Stomach (tissue), 9 donors: Measurements from ENCODE around the gene LMF2. TPM values are rescaled to one million over a fixed set of nuclear protein-coding genes. Genes with fewer than 3 reads are reported as not detected.
A peak's percentile ranks its signal among the peaks of the same experiment; 100 is the strongest.

ENCODE experiments used
- DNase-seq, 2 donors: peaks; one replicate each; pipeline versions ENCODE4 v3.0.0 to v3.0.0-alpha.2; 2013 to 2019
- H3K27ac ChIP-seq, 5 donors: fragments of 200-600 bp in 4 of 5; sonication (generic) in 4 of 5; one replicate each; pipeline ENCODE4 v1.5.1; 2013 to 2019; ENCODE audit warnings: mild to moderate bottlenecking in 1 of 5, moderate library complexity in 1 of 5
- H3K27me3 ChIP-seq, 3 donors: fragments of 200-600 bp; sonication (generic); one replicate each; pipeline ENCODE4 v1.5.1; 2017 to 2019; ENCODE audit warnings: mixed run types in 1 of 3
- H3K36me3 ChIP-seq, 4 donors: fragments of 200-600 bp; sonication (generic); 1 replicate in 3 of 4; 2 replicates in 1 of 4; pipeline ENCODE4 v1.5.1; 2016 to 2019
- H3K4me1 ChIP-seq, 4 donors: fragments of 200-600 bp; sonication (generic); one replicate each; pipeline ENCODE4 v1.5.1; 2016 to 2019
- H3K4me3 ChIP-seq, 4 donors: fragments of 200-600 bp; sonication (generic) in 3 of 4; one replicate each; pipeline ENCODE4 v1.5.1; 2016 to 2019; ENCODE audit warnings: mild to moderate bottlenecking in 1 of 4
- H3K9me3 ChIP-seq, 4 donors: fragments of 200-600 bp; sonication (generic); one replicate each; pipeline ENCODE4 v1.5.1; 2016 to 2019
- EP300 ChIP-seq: sonication (generic); formaldehyde crosslinking; IDR thresholded peaks from one replicate; pipeline ENCODE4 v1.6.1; 2017; ENCODE audit warnings: antibody characterized with exemption
- POLR2A ChIP-seq, 4 donors: fragments of 450-650 bp; IDR thresholded peaks; one replicate each; pipeline ENCODE4 v1.6.1; 2016; ENCODE audit warnings: antibody characterized with exemption in 4 of 4, control low read depth in 2 of 4, mild to moderate bottlenecking in 1 of 4, moderate library complexity in 1 of 4
- POLR2AphosphoS5 ChIP-seq, 3 donors: sonication (generic); formaldehyde crosslinking; IDR thresholded peaks; one replicate each; pipeline ENCODE4 v1.6.1; 2016; ENCODE audit warnings: antibody characterized with exemption in 3 of 3
- WGBS, 5 donors: extraction: QIAGEN DNeasy Blood & Tissue Kit in 3 of 5; methylation state at CpG; one replicate each; pipeline versions ENCODE4 v1.1.5 to v1.1.7; 2013 to 2018; 5-methylcytosine and 5-hydroxymethylcytosine counted together
- intact Hi-C: fragments of 100-400 bp; cut with DNase I; formaldehyde crosslinking; loops from one replicate; pipeline ENCODE4 v1.15.1; 2023; ENCODE audit warnings: low total_unique reads
- polyA plus RNA-seq, 3 donors: library from polyadenylated mRNA; stranded (reverse); fragments of 200-250 nt; gene quantifications; one replicate each; pipeline ENCODE4 v1.2.3, GENCODE V29; 2013
- total RNA-seq, 5 donors: library from RNA; depleted of rRNA; stranded (reverse); fragments of >200 nt; gene quantifications; one replicate each; pipeline versions ENCODE4 v1.1.0 to v1.2.3, GENCODE V29; 2014 to 2016
- TF ChIP-seq, protein P1 (sequence below), 7 experiments: fragments of 450-650 bp in 4 of 7; fragments of 200-600 bp in 3 of 7; sonication (generic) in 3 of 7; IDR thresholded peaks; one replicate each; pipeline ENCODE4 v1.5.1; 2016 to 2019; ENCODE audit warnings: antibody characterized with exemption in 7 of 7, control low read depth in 2 of 7, mild to moderate bottlenecking in 1 of 7
- donor health status: healthy with polysubstance abuse.
- donor health status: Bipolar disorder and iron deficiency.
- donor health status: healthy.

Gene LMF2
- total and polyA plus RNA-seq, 8 donors: 11.9 to 212 (median 52.9) TPM

DNA sequence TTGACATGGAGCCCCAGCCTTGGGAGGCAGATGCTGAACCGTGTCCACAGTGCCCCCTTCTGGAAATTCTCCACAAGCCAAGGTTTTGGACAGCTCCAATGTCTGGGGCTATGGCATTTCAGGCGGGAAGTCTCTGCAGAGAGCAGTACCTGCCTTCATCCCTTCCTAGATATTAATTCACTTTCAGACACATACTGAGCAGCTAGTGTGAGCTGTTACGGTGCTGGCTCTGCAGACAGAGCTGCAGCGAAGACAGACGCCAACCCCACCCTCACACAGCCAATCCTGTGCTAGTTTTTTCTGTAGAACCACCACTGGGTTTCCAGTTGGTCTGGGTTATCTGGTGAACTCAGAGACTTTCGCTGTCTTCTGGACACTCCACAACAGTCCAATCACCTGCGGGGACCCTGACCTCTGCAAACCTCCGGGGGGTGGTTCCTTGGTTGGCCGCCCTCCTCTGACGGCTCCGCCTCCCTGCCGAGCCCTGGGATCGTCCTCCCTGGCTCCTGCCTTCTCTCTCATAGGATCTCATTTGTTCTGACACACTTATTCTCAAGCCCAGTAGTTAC, 9.1 kb downstream of the LMF2 start:
- TF ChIP-seq EP300 (no peak), POLR2A (IDR thresholded peaks at IDR 0.05) (no peak), POLR2AphosphoS5 (IDR thresholded peaks at IDR 0.05) (peak in 1 of 3 donors; percentile 16)
- TF ChIP-seq, protein P1, sequence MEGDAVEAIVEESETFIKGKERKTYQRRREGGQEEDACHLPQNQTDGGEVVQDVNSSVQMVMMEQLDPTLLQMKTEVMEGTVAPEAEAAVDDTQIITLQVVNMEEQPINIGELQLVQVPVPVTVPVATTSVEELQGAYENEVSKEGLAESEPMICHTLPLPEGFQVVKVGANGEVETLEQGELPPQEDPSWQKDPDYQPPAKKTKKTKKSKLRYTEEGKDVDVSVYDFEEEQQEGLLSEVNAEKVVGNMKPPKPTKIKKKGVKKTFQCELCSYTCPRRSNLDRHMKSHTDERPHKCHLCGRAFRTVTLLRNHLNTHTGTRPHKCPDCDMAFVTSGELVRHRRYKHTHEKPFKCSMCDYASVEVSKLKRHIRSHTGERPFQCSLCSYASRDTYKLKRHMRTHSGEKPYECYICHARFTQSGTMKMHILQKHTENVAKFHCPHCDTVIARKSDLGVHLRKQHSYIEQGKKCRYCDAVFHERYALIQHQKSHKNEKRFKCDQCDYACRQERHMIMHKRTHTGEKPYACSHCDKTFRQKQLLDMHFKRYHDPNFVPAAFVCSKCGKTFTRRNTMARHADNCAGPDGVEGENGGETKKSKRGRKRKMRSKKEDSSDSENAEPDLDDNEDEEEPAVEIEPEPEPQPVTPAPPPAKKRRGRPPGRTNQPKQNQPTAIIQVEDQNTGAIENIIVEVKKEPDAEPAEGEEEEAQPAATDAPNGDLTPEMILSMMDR (IDR thresholded peaks at IDR 0.05): peak in 5 of 7 experiments; percentile 29 to 68 (median 64)
- H3K4me3 ChIP-seq: no peak overlapping the region
- peak; percentile 83 to 88 for DNase-seq

DNA sequence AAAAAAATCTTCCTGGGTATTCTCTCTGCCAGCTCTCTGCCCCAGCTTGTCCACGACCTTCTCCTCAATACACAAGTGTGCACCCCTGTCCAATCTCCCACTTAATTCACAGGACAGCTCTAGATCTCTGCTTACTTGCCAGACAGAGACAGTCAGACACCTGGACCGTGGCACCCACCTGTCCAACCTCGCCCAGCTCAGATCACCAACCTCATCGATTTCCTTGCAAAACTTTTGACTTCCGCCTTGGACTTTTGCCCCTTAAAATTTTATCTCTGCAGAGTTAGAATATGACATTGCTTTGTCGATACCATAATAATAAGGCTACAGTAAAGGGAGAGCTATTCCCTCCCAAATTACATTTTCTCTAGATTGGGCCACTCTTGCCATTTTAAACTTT, 10.4 kb downstream of the LMF2 start:
- Histone ChIP-seq H3K27ac (no peak overlapping the region), H3K36me3 (peaks cover 0 to 1% (median 1%) of the 10 kb centered on the region in 4 donors), H3K9me3 (no peaks in the 10 kb centered on the region), H3K4me3 (no peak overlapping the region), H3K4me1 (peaks cover 0 to 10% (median 7%) of the 10 kb centered on the region in 4 donors), H3K27me3 (peaks cover 0 to 3% (median 0%) of the 10 kb centered on the region in 3 donors)
- TF ChIP-seq EP300 (no peak), POLR2A (IDR thresholded peaks at IDR 0.05) (no peak), POLR2AphosphoS5 (IDR thresholded peaks at IDR 0.05) (no peak)
- TF ChIP-seq, protein P1 (IDR thresholded peaks at IDR 0.05): no peak
- peak in 1 of 2 donors; percentile 1 for DNase-seq
- intact Hi-C loops: no loop called here
- WGBS, 5 donors: 72 to 90% (median 81%) methylated on average over 6 of the region's 6 CpGs

More for the DNA sequence above, 9.1 kb downstream of the LMF2 start:
- H3K36me3 ChIP-seq: peaks cover 7 to 14% (median 14%) of the 10 kb centered on the region in 4 donors
- peaks cover 0 to 10% (median 7%) of the 10 kb centered on the region in 4 donors for H3K4me1 ChIP-seq
- WGBS, 5 donors: 6 to 22% (median 11%) methylated on average over 13 of the region's 13 CpGs
- no peak overlapping the region for H3K27ac ChIP-seq
- intact Hi-C loops: no loop called here
- H3K27me3 ChIP-seq: peaks cover 0 to 3% (median 0%) of the 10 kb centered on the region in 3 donors
- no peaks in the 10 kb centered on the region for H3K9me3 ChIP-seq

DNA sequence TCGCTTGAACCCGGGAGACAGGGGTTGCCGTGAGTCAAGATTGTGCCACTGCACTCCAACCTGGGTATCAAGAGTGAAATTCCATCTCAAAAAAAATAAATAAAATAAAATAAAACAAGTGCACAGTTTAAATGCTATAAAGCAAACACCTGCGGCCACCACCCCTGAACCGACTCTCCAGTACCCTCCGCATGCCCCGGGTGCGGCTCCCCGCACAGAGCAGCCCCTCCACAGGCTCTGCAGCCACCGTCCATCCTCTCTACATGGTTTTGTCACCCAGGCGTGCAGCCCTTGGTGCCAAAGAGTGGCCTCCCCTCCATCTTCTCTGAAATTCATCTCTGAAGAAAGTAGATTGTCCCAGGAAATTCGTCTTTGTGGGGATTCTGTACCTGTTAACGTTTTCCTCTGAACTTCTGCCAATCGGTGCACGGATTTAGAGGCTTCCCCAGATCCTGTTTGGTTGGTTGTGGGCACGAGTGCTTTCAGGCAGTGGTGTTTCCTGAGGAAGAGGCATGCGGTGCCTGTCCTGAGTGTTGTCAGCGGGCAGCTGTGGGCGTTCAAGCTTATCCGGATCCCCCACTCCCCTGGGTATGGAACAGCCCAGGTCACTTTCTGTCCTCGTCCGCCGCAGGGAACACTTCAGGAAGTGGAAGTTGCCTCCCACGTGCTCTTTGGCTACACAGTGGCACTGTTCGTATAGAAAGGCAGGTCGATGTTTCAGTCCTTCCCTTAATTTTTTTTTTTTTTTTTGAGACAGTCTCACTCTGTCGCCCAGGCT, 16.8 kb downstream of the LMF2 start:
- Histone ChIP-seq H3K36me3 (no peaks in the 10 kb centered on the region), H3K9me3 (no peaks in the 10 kb centered on the region), H3K27me3 (peaks cover 0 to 38% (median 0%) of the 10 kb centered on the region in 3 donors), H3K4me1 (peaks cover 0 to 3% (median 1%) of the 10 kb centered on the region in 4 donors), H3K4me3 (no peak overlapping the region), H3K27ac (no peak overlapping the region)
- intact Hi-C loops: no loop called here
- WGBS, 5 donors: 65 to 73% (median 72%) methylated on average over 26 to 27 of the region's 27 CpGs
- TF ChIP-seq EP300 (no peak), POLR2AphosphoS5 (IDR thresholded peaks at IDR 0.05) (no peak), POLR2A (IDR thresholded peaks at IDR 0.05) (no peak)
- TF ChIP-seq, protein P1 (IDR thresholded peaks at IDR 0.05): no peak
- DNase-seq: peak in 1 of 2 donors; percentile 11

DNA sequence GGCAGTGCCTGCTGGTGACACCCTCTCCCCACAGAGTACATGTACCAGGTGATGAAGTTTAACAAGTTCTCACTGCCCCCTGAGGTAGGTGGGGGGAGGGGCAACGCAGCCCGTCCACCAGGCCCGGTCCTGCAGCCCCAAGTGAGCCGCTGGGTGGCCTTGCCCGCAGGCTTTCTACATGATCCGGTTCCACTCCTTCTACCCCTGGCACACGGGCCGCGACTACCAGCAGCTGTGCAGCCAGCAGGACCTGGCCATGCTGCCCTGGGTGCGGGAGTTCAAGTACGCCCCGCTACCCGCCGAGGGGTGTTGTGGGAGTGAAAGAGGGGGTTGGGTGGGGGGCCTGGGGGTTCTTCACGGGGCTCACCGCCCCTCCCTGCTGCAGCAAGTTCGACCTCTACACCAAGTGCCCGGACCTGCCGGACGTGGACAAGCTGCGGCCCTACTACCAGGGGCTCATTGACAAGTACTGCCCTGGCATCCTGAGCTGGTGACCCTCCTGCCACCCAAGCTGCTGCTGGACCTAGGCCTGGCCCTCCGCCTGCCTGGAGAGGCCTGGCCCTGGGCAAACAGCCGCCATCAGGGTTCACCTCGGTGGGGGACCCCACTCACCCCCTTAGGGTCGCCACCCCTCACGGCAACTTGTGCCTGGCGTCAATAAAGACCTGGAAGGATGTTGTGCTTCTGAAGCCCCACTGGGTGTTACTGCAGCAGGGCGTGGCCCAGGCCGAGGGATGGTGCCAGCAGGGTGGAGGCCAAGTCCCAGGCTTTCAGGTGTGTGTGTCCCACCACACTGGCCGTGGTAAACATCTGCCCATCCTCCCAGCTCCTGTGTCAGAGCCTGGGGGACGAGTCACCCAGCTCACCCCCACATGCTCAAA, 17.9 kb downstream of the LMF2 start:
- intact Hi-C loops: no loop called here
- Histone ChIP-seq H3K4me1 (peaks cover 2 to 14% (median 10%) of the 10 kb centered on the region in 4 donors), H3K36me3 (no peaks in the 10 kb centered on the region), H3K4me3 (no peak overlapping the region), H3K27me3 (peaks cover 0 to 44% (median 0%) of the 10 kb centered on the region in 3 donors), H3K9me3 (no peaks in the 10 kb centered on the region), H3K27ac (no peak overlapping the region)
- TF ChIP-seq, protein P1 (IDR thresholded peaks at IDR 0.05): no peak
- no peak for TF ChIP-seq EP300
- TF ChIP-seq POLR2A (IDR thresholded peaks at IDR 0.05): no peak
- TF ChIP-seq POLR2AphosphoS5 (IDR thresholded peaks at IDR 0.05): no peak
- peak in 1 of 2 donors; percentile 3 for DNase-seq
- WGBS, 5 donors: 76 to 88% (median 82%) methylated on average over 25 to 31 of the region's 31 CpGs
